ENCODE results near the gene CFLAR. TPM values are rescaled to one million over a fixed set of nuclear protein-coding genes. Genes with fewer than 3 reads are reported as not detected.

Gene CFLAR
- total RNA-seq, 1 experiment from 2014 or later: 7.6 TPM

DNA sequence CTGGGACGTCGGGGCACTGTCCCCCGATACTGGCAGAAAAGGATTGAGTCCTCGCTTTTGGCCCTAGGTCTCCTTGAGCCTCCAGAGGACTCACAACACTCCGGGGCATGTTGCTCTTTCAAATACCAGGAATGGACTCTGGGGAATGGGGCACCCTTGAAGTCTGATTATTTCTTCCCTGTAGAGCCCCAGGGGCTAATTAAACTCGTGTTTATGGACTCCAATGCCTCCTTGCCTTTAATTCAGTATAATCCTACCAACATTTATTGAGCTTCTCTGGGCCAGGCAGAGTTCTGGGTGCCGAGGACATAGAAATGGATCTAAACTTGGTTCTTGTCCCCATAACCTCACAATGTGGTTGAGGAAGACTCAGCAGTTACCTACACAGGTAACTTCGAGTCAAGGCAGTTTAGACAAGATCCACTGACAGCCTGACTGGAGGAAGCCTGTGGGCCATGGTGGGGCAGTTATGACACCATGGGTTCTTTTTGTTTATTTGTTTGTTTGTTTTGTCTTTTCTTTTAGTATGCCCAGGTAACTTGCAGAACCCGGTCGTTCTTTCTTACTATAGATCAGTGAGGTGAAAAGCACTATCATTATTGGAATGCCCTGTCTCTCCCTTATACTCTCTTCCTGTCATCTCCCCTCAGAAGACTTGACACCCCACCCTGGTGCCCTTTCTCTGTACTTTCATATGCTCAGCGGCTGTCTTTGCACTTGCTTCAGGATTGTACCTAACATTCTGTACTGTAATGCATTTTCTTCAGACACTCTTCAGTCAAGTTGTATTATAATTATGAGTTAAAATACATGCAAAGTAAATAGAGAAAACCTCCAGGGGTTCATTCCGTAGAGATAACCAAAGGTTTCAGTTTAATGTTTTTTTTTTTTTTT, 3.2 kb downstream of the CFLAR start:
- no peak overlapping the region for H3K23ac ChIP-seq (ENCODE audit: insufficient read length, low read depth, low read length)
- TF ChIP-seq, protein P1, sequence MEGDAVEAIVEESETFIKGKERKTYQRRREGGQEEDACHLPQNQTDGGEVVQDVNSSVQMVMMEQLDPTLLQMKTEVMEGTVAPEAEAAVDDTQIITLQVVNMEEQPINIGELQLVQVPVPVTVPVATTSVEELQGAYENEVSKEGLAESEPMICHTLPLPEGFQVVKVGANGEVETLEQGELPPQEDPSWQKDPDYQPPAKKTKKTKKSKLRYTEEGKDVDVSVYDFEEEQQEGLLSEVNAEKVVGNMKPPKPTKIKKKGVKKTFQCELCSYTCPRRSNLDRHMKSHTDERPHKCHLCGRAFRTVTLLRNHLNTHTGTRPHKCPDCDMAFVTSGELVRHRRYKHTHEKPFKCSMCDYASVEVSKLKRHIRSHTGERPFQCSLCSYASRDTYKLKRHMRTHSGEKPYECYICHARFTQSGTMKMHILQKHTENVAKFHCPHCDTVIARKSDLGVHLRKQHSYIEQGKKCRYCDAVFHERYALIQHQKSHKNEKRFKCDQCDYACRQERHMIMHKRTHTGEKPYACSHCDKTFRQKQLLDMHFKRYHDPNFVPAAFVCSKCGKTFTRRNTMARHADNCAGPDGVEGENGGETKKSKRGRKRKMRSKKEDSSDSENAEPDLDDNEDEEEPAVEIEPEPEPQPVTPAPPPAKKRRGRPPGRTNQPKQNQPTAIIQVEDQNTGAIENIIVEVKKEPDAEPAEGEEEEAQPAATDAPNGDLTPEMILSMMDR (conservative IDR thresholded peaks at IDR 0.05): no peak
- no peak overlapping the region for H3K4ac ChIP-seq (ENCODE audit: low read depth, low read length)
- no peaks in the 10 kb centered on the region for H3K4me1 ChIP-seq (ENCODE audit: insufficient read depth, low read length)
- H2BK120ac ChIP-seq (ENCODE audit: low read depth, low read length, poor library complexity, severe bottlenecking): no peak overlapping the region
- no peak overlapping the region for H3K9ac ChIP-seq (ENCODE audit: extremely low read depth, insufficient read length, low read length)
- H2BK5ac ChIP-seq (ENCODE audit: insufficient read length, low read length): no peak overlapping the region
- no CpG with 5 or more reads among the region's 12 CpGs for WGBS (ENCODE audit: extremely low coverage, insufficient read length, low lambda C conversion rate)
- Mint-ChIP-seq H3K4me1 (peaks cover 19 to 35% of the 10 kb centered on the region in 2 experiments), H3K36me3 (ENCODE audit: insufficient read depth in 1 of 3, low read depth in 3 of 3) (peaks cover 0 to 4% (median 0%) of the 10 kb centered on the region in 3 experiments; a peak in 1 of 7 replicates), H3K9me3 (no peaks in the 10 kb centered on the region), H3K27ac (no peak overlapping the region; a peak in 1 of 7 replicates), H3K27me3 (ENCODE audit: low read depth) (no peaks in the 10 kb centered on the region; the same call in 1 of the 2 replicates), H3K4me3 (peak overlapping the region; percentile 69 to 85)
- no peak overlapping the region for H2BK15ac ChIP-seq (ENCODE audit: low read depth, low read length)
- H3T11ph ChIP-seq (ENCODE audit: low read length): no peak overlapping the region
- no peak overlapping the region for H3K56ac ChIP-seq (ENCODE audit: insufficient read length, low read depth, low read length)
- peaks cover 14% of the 10 kb centered on the region for H3K23me2 ChIP-seq (ENCODE audit: insufficient read length, low read depth, low read length, poor library complexity, severe bottlenecking)
- H4K5ac ChIP-seq (ENCODE audit: insufficient read length, low read depth, low read length): no peak overlapping the region
- H3K27ac ChIP-seq (ENCODE audit: insufficient read length, low read depth, low read length): no peak overlapping the region
- no peak overlapping the region for H3K18ac ChIP-seq (ENCODE audit: insufficient read length, low read depth, low read length)
- no peaks in the 10 kb centered on the region for H4K20me1 ChIP-seq (ENCODE audit: control insufficient read depth, insufficient read depth, insufficient read length)
- H2AFZ ChIP-seq (ENCODE audit: low read length): no peak overlapping the region
- H3K27me3 ChIP-seq (ENCODE audit: insufficient read depth, low read length): no peaks in the 10 kb centered on the region
- DNase-seq: no peak
- H3K79me1 ChIP-seq (ENCODE audit: insufficient read depth, low read depth, low read length, poor library complexity, severe bottlenecking): no peaks in the 10 kb centered on the region
- 0 out of 2 replicates have a peak overlapping the region, but pooled peaks have one; percentile 36 for H3K14ac ChIP-seq (ENCODE audit: insufficient read depth, low read length)
- H3K9me3 ChIP-seq (ENCODE audit: control insufficient read depth, low read depth, low read length): no peaks in the 10 kb centered on the region
- no peak overlapping the region for H4K91ac ChIP-seq (ENCODE audit: insufficient read length, low read depth, low read length)
- H3K4me2 ChIP-seq (ENCODE audit: insufficient read depth, insufficient read length, low read length): peak overlapping the region; percentile 19
- no peak overlapping the region for H2BK12ac ChIP-seq (ENCODE audit: insufficient read length, low read depth, low read length)
- H2BK20ac ChIP-seq (ENCODE audit: low read depth, low read length, poor library complexity, severe bottlenecking): no peak overlapping the region
- no peak overlapping the region for H4K8ac ChIP-seq (replicated peaks; ENCODE audit: insufficient read length, low read depth, low read length)
- no peaks in the 10 kb centered on the region for H3K79me2 ChIP-seq (ENCODE audit: insufficient read depth, low read length)
- H2AK5ac ChIP-seq (ENCODE audit: insufficient read length, low read length): no peak overlapping the region

Measured in H9 (cell line).